WTC11 (cell line): Measurements from ENCODE around the gene LAMB4. TPM values are rescaled to one million over a fixed set of nuclear protein-coding genes. Genes with fewer than 3 reads are reported as not detected.

Experiments
- ATAC-seq: fragments of 200-7000 bp; cut with Tn5 transposase; 2 replicates; pipeline ENCODE4 v1.10.0; 2021; ENCODE audit warnings: mild to moderate bottlenecking, moderate library complexity
- CTCF ChIA-PET: fragments of 300-600 bp; sonication (Branson Sonifier 250); formaldehyde crosslinking; loops from one replicate; lab custom pipeline; 2021; ENCODE audit warnings: antibody characterized with exemption; lab: Charles Lee
- POLR2A ChIA-PET: fragments of 350-600 bp; sonication (Branson Sonifier 250); formaldehyde crosslinking; loops from one replicate; lab custom pipeline; 2021; ENCODE audit warnings: antibody characterized with exemption; lab: Charles Lee
- DNase-seq: peaks from one replicate; pipeline ENCODE4 v3.0.0; 2021; ENCODE audit warnings: low spot score
- H3K27ac Mint-ChIP-seq: 2 replicates; pipeline ENCODE4 v1.8.0; 2021; ENCODE audit warnings: mixed read lengths
- H3K27me3 Mint-ChIP-seq: 2 replicates; pipeline ENCODE4 v1.8.0; 2021; ENCODE audit warnings: low read depth, mild to moderate bottlenecking, moderate library complexity, mixed read lengths
- H3K36me3 Mint-ChIP-seq: 2 replicates; pipeline ENCODE4 v1.8.0; 2021; ENCODE audit warnings: mixed read lengths
- H3K4me1 Mint-ChIP-seq: 2 replicates; pipeline ENCODE4 v1.8.0; 2022; ENCODE audit warnings: mixed read lengths
- H3K4me3 Mint-ChIP-seq: 2 replicates; pipeline ENCODE4 v1.8.0; 2021; ENCODE audit warnings: mild to moderate bottlenecking, moderate library complexity, mixed read lengths
- H3K9me3 Mint-ChIP-seq: 2 replicates; pipeline ENCODE4 v1.8.0; 2021; ENCODE audit warnings: mixed read lengths
- ATF1 ChIP-seq: sonication (generic); formaldehyde crosslinking; IDR thresholded peaks from 2 replicates; pipeline ENCODE4 v1.8.1; 2023; ENCODE audit warnings: mild to moderate bottlenecking, moderate library complexity, missing genetic modification reagents
- FOXJ3 ChIP-seq: sonication (generic); formaldehyde crosslinking; IDR thresholded peaks from 2 replicates; pipeline ENCODE4 v1.9.0; 2021; ENCODE audit warnings: missing genetic modification reagents, mild to moderate bottlenecking, borderline replicate concordance
- FOXK1 ChIP-seq: sonication (generic); formaldehyde crosslinking; IDR thresholded peaks from 2 replicates; pipeline ENCODE4 v1.8.0; 2022; ENCODE audit warnings: mild to moderate bottlenecking, moderate library complexity, missing genetic modification reagents
- HMGA2 ChIP-seq: fragments of 250-450 bp; sonication (Bioruptor Pico); IDR thresholded peaks from 2 replicates; pipeline ENCODE4 v1.4.0; 2021; ENCODE audit warnings: mild to moderate bottlenecking, moderate library complexity
- JAZF1 ChIP-seq: fragments of 250-450 bp; sonication (Bioruptor Pico); IDR thresholded peaks from 2 replicates; pipeline ENCODE4 v1.9.0; 2021; ENCODE audit warnings: moderate library complexity, mild to moderate bottlenecking, inconsistent platforms
- MYBL2 ChIP-seq: sonication (generic); formaldehyde crosslinking; IDR thresholded peaks from 2 replicates; pipeline ENCODE4 v1.8.1; 2023; ENCODE audit warnings: mild to moderate bottlenecking, moderate library complexity, missing genetic modification reagents
- NFYB ChIP-seq: sonication (generic); formaldehyde crosslinking; conservative IDR thresholded peaks from 2 replicates; pipeline ENCODE4 v1.8.0; 2022; ENCODE audit warnings: low read depth, missing genetic modification reagents
- RORB ChIP-seq: fragments of 250-450 bp; sonication (Bioruptor Pico); IDR thresholded peaks from 2 replicates; pipeline ENCODE4 v1.9.0; 2021; ENCODE audit warnings: mild to moderate bottlenecking
- TEAD1 ChIP-seq: sonication (generic); formaldehyde crosslinking; IDR thresholded peaks from 2 replicates; pipeline ENCODE4 v1.8.0; 2022; ENCODE audit warnings: mild to moderate bottlenecking, missing genetic modification reagents
- ZNF121 ChIP-seq: sonication (generic); formaldehyde crosslinking; IDR thresholded peaks from 2 replicates; pipeline ENCODE4 v1.8.0; 2023; ENCODE audit warnings: missing genetic modification reagents
- ZNF138 ChIP-seq: sonication (generic); formaldehyde crosslinking; conservative IDR thresholded peaks from 2 replicates; pipeline ENCODE4 v1.8.1; 2022; ENCODE audit warnings: mild to moderate bottlenecking, moderate library complexity, missing genetic modification reagents
- ZNF232 ChIP-seq: sonication (generic); formaldehyde crosslinking; IDR thresholded peaks from 2 replicates; pipeline ENCODE4 v1.8.0; 2022; ENCODE audit warnings: mild to moderate bottlenecking, missing genetic modification reagents
- total RNA-seq: library from RNA; stranded (reverse); gene quantifications from 3 replicates; pipeline ENCODE4 v1.2.3, GENCODE V29; 2021
- TF ChIP-seq, protein P1 (sequence below): sonication (generic); formaldehyde crosslinking; IDR thresholded peaks from 2 replicates; pipeline ENCODE4 v1.8.0; 2023; ENCODE audit warnings: mild to moderate bottlenecking, missing genetic modification reagents
- TF ChIP-seq, protein P2 (sequence below): sonication (generic); formaldehyde crosslinking; IDR thresholded peaks from 2 replicates; pipeline ENCODE4 v1.8.1; 2023; ENCODE audit warnings: mild to moderate bottlenecking, missing genetic modification reagents, borderline replicate concordance
- TF ChIP-seq, protein P3 (sequence below): fragments of 200-600 bp; IDR thresholded peaks from 2 replicates; pipeline ENCODE4 v1.8.0; 2022; ENCODE audit warnings: antibody characterized with exemption
- TF ChIP-seq, protein P4 (sequence below): sonication (generic); formaldehyde crosslinking; IDR thresholded peaks from 2 replicates; pipeline ENCODE4 v1.8.1; 2023; ENCODE audit warnings: mild to moderate bottlenecking, missing genetic modification reagents
- TF ChIP-seq, protein P5 (sequence below): fragments of 250-450 bp; sonication (Bioruptor Pico); IDR thresholded peaks from 2 replicates; pipeline ENCODE4 v1.9.0; 2021; ENCODE audit warnings: moderate library complexity, mild to moderate bottlenecking, inconsistent platforms, borderline replicate concordance
- TF ChIP-seq, protein P6 (sequence below): sonication (generic); formaldehyde crosslinking; IDR thresholded peaks from 2 replicates; pipeline ENCODE4 v1.8.1; 2022; ENCODE audit warnings: missing genetic modification reagents, borderline replicate concordance
- TF ChIP-seq, protein P7 (sequence below): fragments of 250-450 bp; sonication (Bioruptor Pico); IDR thresholded peaks from 2 replicates; pipeline ENCODE4 v2.1.2; 2022; ENCODE audit warnings: mild to moderate bottlenecking, moderate library complexity

The LAMB4 gene
- total RNA-seq, 1 experiment from 2014 or later, result not detected

DNA sequence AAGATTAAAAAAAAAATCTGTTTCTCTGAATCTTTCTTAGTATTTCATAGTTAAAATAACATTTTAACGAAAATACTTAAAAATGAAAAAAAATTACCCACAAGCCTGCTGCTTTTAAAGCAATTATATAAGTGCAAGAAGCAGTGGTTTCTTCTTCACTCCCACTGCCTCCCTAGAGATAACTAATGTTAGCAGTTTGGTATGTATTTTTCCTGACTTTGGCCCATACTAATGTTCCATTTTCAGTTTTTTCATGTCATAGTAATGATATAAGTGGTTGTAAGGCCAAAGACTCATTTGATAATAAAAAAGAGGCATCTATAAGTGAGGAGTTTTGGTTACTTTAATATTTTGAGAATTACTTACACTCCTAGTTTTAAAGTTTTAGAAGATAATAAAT lies 102.9 kb downstream of the LAMB4 start (continued):
- TF ChIP-seq, protein P1, sequence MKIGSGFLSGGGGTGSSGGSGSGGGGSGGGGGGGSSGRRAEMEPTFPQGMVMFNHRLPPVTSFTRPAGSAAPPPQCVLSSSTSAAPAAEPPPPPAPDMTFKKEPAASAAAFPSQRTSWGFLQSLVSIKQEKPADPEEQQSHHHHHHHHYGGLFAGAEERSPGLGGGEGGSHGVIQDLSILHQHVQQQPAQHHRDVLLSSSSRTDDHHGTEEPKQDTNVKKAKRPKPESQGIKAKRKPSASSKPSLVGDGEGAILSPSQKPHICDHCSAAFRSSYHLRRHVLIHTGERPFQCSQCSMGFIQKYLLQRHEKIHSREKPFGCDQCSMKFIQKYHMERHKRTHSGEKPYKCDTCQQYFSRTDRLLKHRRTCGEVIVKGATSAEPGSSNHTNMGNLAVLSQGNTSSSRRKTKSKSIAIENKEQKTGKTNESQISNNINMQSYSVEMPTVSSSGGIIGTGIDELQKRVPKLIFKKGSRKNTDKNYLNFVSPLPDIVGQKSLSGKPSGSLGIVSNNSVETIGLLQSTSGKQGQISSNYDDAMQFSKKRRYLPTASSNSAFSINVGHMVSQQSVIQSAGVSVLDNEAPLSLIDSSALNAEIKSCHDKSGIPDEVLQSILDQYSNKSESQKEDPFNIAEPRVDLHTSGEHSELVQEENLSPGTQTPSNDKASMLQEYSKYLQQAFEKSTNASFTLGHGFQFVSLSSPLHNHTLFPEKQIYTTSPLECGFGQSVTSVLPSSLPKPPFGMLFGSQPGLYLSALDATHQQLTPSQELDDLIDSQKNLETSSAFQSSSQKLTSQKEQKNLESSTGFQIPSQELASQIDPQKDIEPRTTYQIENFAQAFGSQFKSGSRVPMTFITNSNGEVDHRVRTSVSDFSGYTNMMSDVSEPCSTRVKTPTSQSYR, result no peak

DNA sequence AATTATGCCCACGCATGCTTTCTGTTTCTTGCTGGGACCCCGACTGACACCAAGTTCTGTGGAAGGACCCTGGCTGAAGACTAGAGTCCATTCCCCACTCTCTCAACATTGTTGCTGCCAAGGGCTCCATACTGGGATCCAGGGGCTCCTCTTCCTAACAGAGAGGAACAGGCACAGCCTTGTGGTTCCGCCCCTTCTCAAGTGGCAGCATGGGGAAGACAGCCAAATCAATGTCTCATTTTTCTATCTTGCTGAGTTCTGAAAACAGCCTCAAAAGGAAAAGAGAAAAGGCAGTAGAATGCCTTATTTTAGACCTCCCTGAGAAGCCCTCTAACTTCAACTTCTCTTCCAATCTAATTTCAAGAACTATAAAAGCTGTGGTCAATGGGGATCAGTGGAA lies 103.5 kb downstream of the LAMB4 start:
- no peak for DNase-seq
- ATAC-seq, result peak; percentile 60
- TF ChIP-seq RORB (CRISPR knock-in tag) (no peak), FOXJ3 (CRISPR knock-in tag) (no peak), ATF1 (CRISPR knock-in tag) (no peak), MYBL2 (CRISPR knock-in tag) (no peak), ZNF232 (CRISPR knock-in tag) (no peak), HMGA2 (no peak), FOXK1 (no peak), JAZF1 (no peak), ZNF121 (CRISPR knock-in tag) (no peak), TEAD1 (CRISPR knock-in tag) (no peak), NFYB (CRISPR knock-in tag) (no peak), ZNF138 (no peak)
- TF ChIP-seq, protein P2, sequence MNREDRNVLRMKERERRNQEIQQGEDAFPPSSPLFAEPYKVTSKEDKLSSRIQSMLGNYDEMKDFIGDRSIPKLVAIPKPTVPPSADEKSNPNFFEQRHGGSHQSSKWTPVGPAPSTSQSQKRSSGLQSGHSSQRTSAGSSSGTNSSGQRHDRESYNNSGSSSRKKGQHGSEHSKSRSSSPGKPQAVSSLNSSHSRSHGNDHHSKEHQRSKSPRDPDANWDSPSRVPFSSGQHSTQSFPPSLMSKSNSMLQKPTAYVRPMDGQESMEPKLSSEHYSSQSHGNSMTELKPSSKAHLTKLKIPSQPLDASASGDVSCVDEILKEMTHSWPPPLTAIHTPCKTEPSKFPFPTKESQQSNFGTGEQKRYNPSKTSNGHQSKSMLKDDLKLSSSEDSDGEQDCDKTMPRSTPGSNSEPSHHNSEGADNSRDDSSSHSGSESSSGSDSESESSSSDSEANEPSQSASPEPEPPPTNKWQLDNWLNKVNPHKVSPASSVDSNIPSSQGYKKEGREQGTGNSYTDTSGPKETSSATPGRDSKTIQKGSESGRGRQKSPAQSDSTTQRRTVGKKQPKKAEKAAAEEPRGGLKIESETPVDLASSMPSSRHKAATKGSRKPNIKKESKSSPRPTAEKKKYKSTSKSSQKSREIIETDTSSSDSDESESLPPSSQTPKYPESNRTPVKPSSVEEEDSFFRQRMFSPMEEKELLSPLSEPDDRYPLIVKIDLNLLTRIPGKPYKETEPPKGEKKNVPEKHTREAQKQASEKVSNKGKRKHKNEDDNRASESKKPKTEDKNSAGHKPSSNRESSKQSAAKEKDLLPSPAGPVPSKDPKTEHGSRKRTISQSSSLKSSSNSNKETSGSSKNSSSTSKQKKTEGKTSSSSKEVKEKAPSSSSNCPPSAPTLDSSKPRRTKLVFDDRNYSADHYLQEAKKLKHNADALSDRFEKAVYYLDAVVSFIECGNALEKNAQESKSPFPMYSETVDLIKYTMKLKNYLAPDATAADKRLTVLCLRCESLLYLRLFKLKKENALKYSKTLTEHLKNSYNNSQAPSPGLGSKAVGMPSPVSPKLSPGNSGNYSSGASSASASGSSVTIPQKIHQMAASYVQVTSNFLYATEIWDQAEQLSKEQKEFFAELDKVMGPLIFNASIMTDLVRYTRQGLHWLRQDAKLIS (CRISPR knock-in tag), result no peak
- TF ChIP-seq, protein P3, sequence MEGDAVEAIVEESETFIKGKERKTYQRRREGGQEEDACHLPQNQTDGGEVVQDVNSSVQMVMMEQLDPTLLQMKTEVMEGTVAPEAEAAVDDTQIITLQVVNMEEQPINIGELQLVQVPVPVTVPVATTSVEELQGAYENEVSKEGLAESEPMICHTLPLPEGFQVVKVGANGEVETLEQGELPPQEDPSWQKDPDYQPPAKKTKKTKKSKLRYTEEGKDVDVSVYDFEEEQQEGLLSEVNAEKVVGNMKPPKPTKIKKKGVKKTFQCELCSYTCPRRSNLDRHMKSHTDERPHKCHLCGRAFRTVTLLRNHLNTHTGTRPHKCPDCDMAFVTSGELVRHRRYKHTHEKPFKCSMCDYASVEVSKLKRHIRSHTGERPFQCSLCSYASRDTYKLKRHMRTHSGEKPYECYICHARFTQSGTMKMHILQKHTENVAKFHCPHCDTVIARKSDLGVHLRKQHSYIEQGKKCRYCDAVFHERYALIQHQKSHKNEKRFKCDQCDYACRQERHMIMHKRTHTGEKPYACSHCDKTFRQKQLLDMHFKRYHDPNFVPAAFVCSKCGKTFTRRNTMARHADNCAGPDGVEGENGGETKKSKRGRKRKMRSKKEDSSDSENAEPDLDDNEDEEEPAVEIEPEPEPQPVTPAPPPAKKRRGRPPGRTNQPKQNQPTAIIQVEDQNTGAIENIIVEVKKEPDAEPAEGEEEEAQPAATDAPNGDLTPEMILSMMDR, result no peak
- TF ChIP-seq, protein P4, sequence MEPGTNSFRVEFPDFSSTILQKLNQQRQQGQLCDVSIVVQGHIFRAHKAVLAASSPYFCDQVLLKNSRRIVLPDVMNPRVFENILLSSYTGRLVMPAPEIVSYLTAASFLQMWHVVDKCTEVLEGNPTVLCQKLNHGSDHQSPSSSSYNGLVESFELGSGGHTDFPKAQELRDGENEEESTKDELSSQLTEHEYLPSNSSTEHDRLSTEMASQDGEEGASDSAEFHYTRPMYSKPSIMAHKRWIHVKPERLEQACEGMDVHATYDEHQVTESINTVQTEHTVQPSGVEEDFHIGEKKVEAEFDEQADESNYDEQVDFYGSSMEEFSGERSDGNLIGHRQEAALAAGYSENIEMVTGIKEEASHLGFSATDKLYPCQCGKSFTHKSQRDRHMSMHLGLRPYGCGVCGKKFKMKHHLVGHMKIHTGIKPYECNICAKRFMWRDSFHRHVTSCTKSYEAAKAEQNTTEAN (CRISPR knock-in tag), result no peak
- TF ChIP-seq, protein P5, sequence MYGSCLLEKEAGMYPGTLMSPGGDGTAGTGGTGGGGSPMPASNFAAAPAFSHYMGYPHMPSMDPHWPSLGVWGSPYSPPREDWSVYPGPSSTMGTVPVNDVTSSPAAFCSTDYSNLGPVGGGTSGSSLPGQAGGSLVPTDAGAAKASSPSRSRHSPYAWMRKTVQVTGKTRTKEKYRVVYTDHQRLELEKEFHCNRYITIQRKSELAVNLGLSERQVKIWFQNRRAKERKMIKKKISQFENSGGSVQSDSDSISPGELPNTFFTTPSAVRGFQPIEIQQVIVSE (CRISPR knock-in tag), result no peak
- TF ChIP-seq, protein P6, sequence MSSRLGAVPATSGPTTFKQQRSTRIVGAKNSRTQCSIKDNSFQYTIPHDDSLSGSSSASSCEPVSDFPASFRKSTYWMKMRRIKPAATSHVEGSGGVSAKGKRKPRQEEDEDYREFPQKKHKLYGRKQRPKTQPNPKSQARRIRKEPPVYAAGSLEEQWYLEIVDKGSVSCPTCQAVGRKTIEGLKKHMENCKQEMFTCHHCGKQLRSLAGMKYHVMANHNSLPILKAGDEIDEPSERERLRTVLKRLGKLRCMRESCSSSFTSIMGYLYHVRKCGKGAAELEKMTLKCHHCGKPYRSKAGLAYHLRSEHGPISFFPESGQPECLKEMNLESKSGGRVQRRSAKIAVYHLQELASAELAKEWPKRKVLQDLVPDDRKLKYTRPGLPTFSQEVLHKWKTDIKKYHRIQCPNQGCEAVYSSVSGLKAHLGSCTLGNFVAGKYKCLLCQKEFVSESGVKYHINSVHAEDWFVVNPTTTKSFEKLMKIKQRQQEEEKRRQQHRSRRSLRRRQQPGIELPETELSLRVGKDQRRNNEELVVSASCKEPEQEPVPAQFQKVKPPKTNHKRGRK (CRISPR knock-in tag), result no peak
- TF ChIP-seq, protein P7, sequence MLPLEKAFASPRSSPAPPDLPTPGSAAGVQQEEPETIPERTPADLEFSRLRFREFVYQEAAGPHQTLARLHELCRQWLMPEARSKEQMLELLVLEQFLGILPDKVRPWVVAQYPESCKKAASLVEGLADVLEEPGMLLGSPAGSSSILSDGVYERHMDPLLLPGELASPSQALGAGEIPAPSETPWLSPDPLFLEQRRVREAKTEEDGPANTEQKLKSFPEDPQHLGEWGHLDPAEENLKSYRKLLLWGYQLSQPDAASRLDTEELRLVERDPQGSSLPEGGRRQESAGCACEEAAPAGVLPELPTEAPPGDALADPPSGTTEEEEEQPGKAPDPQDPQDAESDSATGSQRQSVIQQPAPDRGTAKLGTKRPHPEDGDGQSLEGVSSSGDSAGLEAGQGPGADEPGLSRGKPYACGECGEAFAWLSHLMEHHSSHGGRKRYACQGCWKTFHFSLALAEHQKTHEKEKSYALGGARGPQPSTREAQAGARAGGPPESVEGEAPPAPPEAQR (CRISPR knock-in tag), result no peak
- TF ChIP-seq, protein P1, result no peak
- ChIA-PET CTCF (no interaction called here), POLR2A (no interaction called here)
- Mint-ChIP-seq H3K27ac (no peak overlapping the region), H3K4me1 (no peaks in the 10 kb centered on the region), H3K36me3 (no peaks in the 10 kb centered on the region), H3K27me3 (peaks cover 3% of the 10 kb centered on the region; the same call in 1 of the 2 replicates), H3K4me3 (no peak overlapping the region), H3K9me3 (no peaks in the 10 kb centered on the region)
